Ovary (tissue), 9 donors: ENCODE measurements around the gene TTLL6. TPM values are rescaled to one million over a fixed set of nuclear protein-coding genes. Genes with fewer than 3 reads are reported as not detected.

Experiments used
- DNase-seq, 5 donors: peaks; one replicate each; pipeline ENCODE4 v3.0.0-alpha.2; 2019 to 2020
- H3K27ac ChIP-seq, 2 donors: fragments of 200-600 bp; one replicate each; pipeline versions ENCODE4 v1.5.1 to v1.8.0; 2019 to 2022
- H3K27me3 ChIP-seq: fragments of 200-600 bp; one replicate; pipeline ENCODE4 v1.8.0; 2022
- H3K36me3 ChIP-seq: fragments of 200-600 bp; sonication (generic); one replicate; pipeline ENCODE4 v1.5.1; 2019
- H3K4me1 ChIP-seq: one replicate; pipeline ENCODE4 v1.8.1; 2013; ENCODE audit warnings: mild to moderate bottlenecking, moderate library complexity; ENCODE audit not compliant: insufficient read depth
- H3K4me3 ChIP-seq: fragments of 200-600 bp; sonication (generic); one replicate; pipeline ENCODE4 v1.5.1; 2017
- H3K9me3 ChIP-seq, 2 donors: fragments of 200-600 bp in 1 of 2; sonication (generic) in 1 of 2; one replicate each; pipeline versions ENCODE4 v1.5.1 to v1.8.1; 2013 to 2019; ENCODE audit warnings: mild to moderate bottlenecking in 1 of 2, moderate library complexity in 1 of 2
- CTCF ChIP-seq, 3 donors: fragments of 450-650 bp in 2 of 3; fragments of 200-600 bp in 1 of 3; IDR thresholded peaks; one replicate each; pipeline versions ENCODE4 v1.5.1 to v1.8.0; 2016 to 2022; ENCODE audit warnings: antibody characterized with exemption in 3 of 3, mild to moderate bottlenecking in 1 of 3
- EP300 ChIP-seq: sonication (generic); formaldehyde crosslinking; IDR thresholded peaks from one replicate; pipeline ENCODE4 v1.6.1; 2017; ENCODE audit warnings: antibody characterized with exemption
- POLR2A ChIP-seq: fragments of 450-650 bp; IDR thresholded peaks from one replicate; pipeline ENCODE4 v1.6.1; 2017; ENCODE audit warnings: antibody characterized with exemption, mild to moderate bottlenecking, moderate library complexity
- WGBS, 3 donors: extraction: QIAGEN DNeasy Blood & Tissue Kit in 1 of 3; methylation state at CpG; one replicate each; pipeline versions ENCODE4 v1.1.5 to v1.1.7; 2013 to 2017; 5-methylcytosine and 5-hydroxymethylcytosine counted together
- intact Hi-C, 4 donors: fragments of 100-400 bp; cut with DNase I; formaldehyde crosslinking; loops; one replicate each; pipeline versions ENCODE4 v1.11.0 to v1.15.1; 2022 to 2023
- polyA plus RNA-seq, 2 donors: library from polyadenylated mRNA; stranded (reverse); fragments of 200-250 nt in 1 of 2; fragments of 350-450 nt in 1 of 2; fragmentation: Illumina TruSeq in 1 of 2; extraction: RNeasy Lipid Tissue Mini Kit (QIAGEN cat#74804) in 1 of 2; gene quantifications; one replicate each; pipeline ENCODE4 v1.2.3, GENCODE V29; 2013 to 2014
- total RNA-seq, 7 donors: library from RNA; depleted of rRNA in 2 of 7; stranded (reverse); fragments of >200 nt in 2 of 7; fragmentation: NEBNext Ultra II Directional in 3 of 7; extraction: Animal tissue kit (Norgen Biotek cat#: 25700) in 3 of 7; gene quantifications; one replicate each; pipeline versions ENCODE4 v1.1.0 to v1.2.4, GENCODE V29; 2016 to 2023
- donor health status: DM: no; HTN: no; CAD: no; lungs with moderate emphysema.
- donor health status: DM: no; HTN: no; CAD: no.
- donor health status: Bipolar disorder and iron deficiency.
- donor health status: DM: yes; HTN: yes; CAD: no.
- donor health status: DM: no; HTN: no; CAD: no.
- donor health status: DM: yes; HTN: yes; CAD: no.

Gene TTLL6
- total and polyA plus RNA-seq, 9 donors, result 0.06 to 3.8 (median 0.44) TPM; not detected in 3

GRCh38 chr17:48812001-48812400, 5.0 kb downstream of the TTLL6 start:
- Histone ChIP-seq H3K4me3 (no peak overlapping the region), H3K27ac (no peak overlapping the region), H3K4me1 (peaks cover 3% of the 10 kb centered on the region), H3K36me3 (no peaks in the 10 kb centered on the region), H3K27me3 (no peaks in the 10 kb centered on the region), H3K9me3 (no peaks in the 10 kb centered on the region)
- no peak for DNase-seq
- WGBS, 3 donors, result 79 to 87% (median 83%) methylated on average over 3 of the region's 3 CpGs
- TF ChIP-seq POLR2A (no peak), CTCF (IDR thresholded peaks at IDR 0.05) (no peak), EP300 (no peak)
- intact Hi-C loops, result no loop called here

GRCh38 chr17:48809182-48809581, 7.8 kb downstream of the TTLL6 start:
- H3K9me3 ChIP-seq, result no peaks in the 10 kb centered on the region
- no peaks in the 10 kb centered on the region for H3K36me3 ChIP-seq
- no peak overlapping the region for H3K4me3 ChIP-seq
- DNase-seq, result no peak
- no peak overlapping the region for H3K27ac ChIP-seq
- 34 to 44% (median 43%) methylated on average over 4 of the region's 4 CpGs for WGBS, 3 donors
- intact Hi-C loops, result loop anchor here in 2 of 4 donors (5.0 kb wide), 1 partner anchor 73 kb away; no protein-coding TSS in a partner anchor
- TF ChIP-seq POLR2A, result no peak
- TF ChIP-seq CTCF (IDR thresholded peaks at IDR 0.05), result no peak
- TF ChIP-seq EP300, result no peak
- H3K4me1 ChIP-seq, result no peaks in the 10 kb centered on the region
- no peaks in the 10 kb centered on the region for H3K27me3 ChIP-seq

GRCh38 chr17:48804936-48805411, 12.1 kb downstream of the TTLL6 start:
- WGBS, 3 donors, result 2 to 6% (median 3%) methylated on average over 9 of the region's 9 CpGs
- H3K27ac ChIP-seq, result no peak overlapping the region
- intact Hi-C loops, result loop anchor here (5.0 kb wide), 1 partner anchor 77 kb away; no protein-coding TSS in a partner anchor

GRCh38 chr17:48800626-48801217, 16.3 kb downstream of the TTLL6 start:
- no peak overlapping the region for H3K27ac ChIP-seq
- TF ChIP-seq EP300, result no peak
- no peak for TF ChIP-seq POLR2A
- no peak for TF ChIP-seq CTCF (IDR thresholded peaks at IDR 0.05)
- intact Hi-C loops, result loop anchor here in 2 of 4 donors (5.0 kb wide), 1 partner anchor 82 kb away; no protein-coding TSS in a partner anchor
- H3K9me3 ChIP-seq, result no peaks in the 10 kb centered on the region
- H3K4me3 ChIP-seq, result no peak overlapping the region
- DNase-seq, result no peak
- H3K36me3 ChIP-seq, result no peaks in the 10 kb centered on the region
- WGBS, 3 donors, result 39 to 48% (median 43%) methylated on average over 5 of the region's 5 CpGs
- H3K27me3 ChIP-seq, result no peaks in the 10 kb centered on the region
- H3K4me1 ChIP-seq, result no peaks in the 10 kb centered on the region

More at GRCh38 chr17:48804936-48805411, 12.1 kb downstream of the TTLL6 start:
- Histone ChIP-seq H3K4me3 (no peak overlapping the region), H3K36me3 (no peaks in the 10 kb centered on the region), H3K9me3 (no peaks in the 10 kb centered on the region), H3K4me1 (no peaks in the 10 kb centered on the region), H3K27me3 (no peaks in the 10 kb centered on the region)
- TF ChIP-seq EP300, result no peak
- TF ChIP-seq CTCF (IDR thresholded peaks at IDR 0.05), result peak; percentile 71 to 82 (median 77)
- peak; percentile 25 to 66 (median 62) for DNase-seq
